H1 (cell line): ENCODE results near the gene HSD11B1. TPM values are rescaled to one million over a fixed set of nuclear protein-coding genes. Genes with fewer than 3 reads are reported as not detected.

Experiments
- BACH1 ChIP-seq: IDR thresholded peaks from 2 replicates; pipeline ENCODE4 v1.6.1; 2012; ENCODE audit warnings: low read length, improper control_type of control experiment
- HDAC2 ChIP-seq, 2 experiments: fragments of 300-600 bp in 1 of 2; sonication (generic) in 1 of 2; IDR thresholded peaks; 2 replicates each; pipeline ENCODE4 v1.6.1; 2011 to 2012; ENCODE audit warnings: low read depth in 2 of 2, low read length in 2 of 2, mild to moderate bottlenecking in 2 of 2, moderate library complexity in 2 of 2, borderline replicate concordance in 1 of 2, inconsistent platforms in 1 of 2
- RFX5 ChIP-seq: IDR thresholded peaks from 2 replicates; pipeline ENCODE4 v1.6.1; 2011; ENCODE audit warnings: low read depth, low read length, improper control_type of control experiment, borderline replicate concordance
- SIX5 ChIP-seq: IDR thresholded peaks from 2 replicates; pipeline ENCODE4 v1.6.1; 2011; ENCODE audit warnings: mild to moderate bottlenecking, low read depth, low read length
- USF2 ChIP-seq: IDR thresholded peaks from 2 replicates; pipeline ENCODE4 v1.6.1; 2011; ENCODE audit warnings: low read length, improper control_type of control experiment
- polyA plus RNA-seq, 7 experiments: library from polyadenylated mRNA; depleted of rRNA in 3 of 7; stranded (reverse) in 5 of 7; unstranded in 2 of 7; fragments of >200 nt in 5 of 7; fragments of 200-250 nt in 2 of 7; gene quantifications; 1 replicate in 5 of 7; 2 replicates in 1 of 7; 4 replicates in 1 of 7; pipeline versions ENCODE4 v1.2.1 to v1.2.3, GENCODE V29; 2011 to 2013; ENCODE audit warnings: missing spikeins in 2 of 7, mixed read lengths in 2 of 7
- total RNA-seq: library from RNA; stranded (reverse); fragmentation: NEBNext Ultra II Directional; extraction: Animal tissue kit (Norgen Biotek cat#: 25700); gene quantifications from 2 replicates; pipeline ENCODE4 v1.2.1, GENCODE V29; 2021

Gene HSD11B1
- total and polyA plus RNA-seq, 2 of the 8 experiments (the other 6 are each of a cell fraction or from before 2014, with no cell fraction given): not detected

DNA sequence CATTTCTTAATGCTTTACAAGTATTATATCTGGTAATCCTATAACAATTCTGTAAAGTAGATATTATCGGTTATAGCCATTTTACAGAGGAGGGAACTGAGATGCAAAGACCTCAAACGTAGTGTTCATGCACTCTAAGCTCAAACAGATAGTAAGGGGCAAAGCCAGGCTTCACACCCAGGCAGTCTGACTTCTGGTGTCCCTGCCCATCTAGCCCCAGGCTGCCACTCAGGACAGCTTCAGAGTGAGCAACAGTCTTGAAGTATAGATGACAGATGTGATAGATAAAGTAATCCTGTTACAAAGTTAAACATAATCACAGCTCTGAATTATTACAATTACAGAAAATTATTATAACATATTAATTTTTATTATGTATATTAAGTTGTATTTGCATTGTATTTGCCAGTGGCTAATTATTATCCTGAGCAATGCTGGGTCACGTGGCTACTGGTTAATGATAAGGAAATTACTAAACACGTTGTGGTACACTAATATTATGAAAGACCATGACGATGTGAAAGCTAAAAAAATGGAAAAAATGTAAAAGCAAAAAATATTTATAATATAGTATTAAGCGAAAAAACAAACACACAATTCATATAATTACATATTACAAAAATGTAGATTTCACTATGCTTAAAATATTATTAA is 45.2 kb downstream of the HSD11B1 start (continued):
- TF ChIP-seq HDAC2 (IDR thresholded peaks at IDR 0.05; ENCODE audit: borderline replicate concordance in 1 of 2, low read depth in 2 of 2, low read length in 2 of 2) (no peak), BACH1 (no peak), USF2 (no peak), SIX5 (no peak), RFX5 (no peak)
